Mesothelial cell of epicardium (in vitro differentiated cells): ENCODE data around the gene TSACC. TPM values are rescaled to one million over a fixed set of nuclear protein-coding genes. Genes with fewer than 3 reads are reported as not detected.

Experiments used
- DNase-seq, 2 experiments: peaks; one replicate each; pipeline ENCODE4 v3.0.0; 2021; ENCODE audit warnings: low spot score in 2 of 2; ENCODE audit not compliant: unreplicated experiment in 2 of 2
- H3K27ac Mint-ChIP-seq: 2 replicates; pipeline ENCODE4 v1.8.0; 2021; ENCODE audit warnings: mixed read lengths
- H3K27me3 Mint-ChIP-seq: 2 replicates; pipeline ENCODE4 v1.8.0; 2021; ENCODE audit warnings: low read depth, mixed read lengths
- H3K36me3 Mint-ChIP-seq: 2 replicates; pipeline ENCODE4 v1.8.0; 2021; ENCODE audit warnings: mixed read lengths
- H3K4me1 Mint-ChIP-seq: 2 replicates; pipeline ENCODE4 v1.8.0; 2021; ENCODE audit warnings: mixed read lengths
- H3K4me3 Mint-ChIP-seq: 2 replicates; pipeline ENCODE4 v1.8.0; 2021; ENCODE audit warnings: mild to moderate bottlenecking, moderate library complexity, mixed read lengths
- H3K9me3 Mint-ChIP-seq: 2 replicates; pipeline ENCODE4 v1.8.0; 2021; ENCODE audit warnings: mixed read lengths
- total RNA-seq: library from RNA; stranded (reverse); gene quantifications from 3 replicates; pipeline ENCODE4 v1.2.1, GENCODE V29; 2021
- TF ChIP-seq, protein P1 (sequence below): fragments of 200-600 bp; sonication (generic); IDR thresholded peaks from one replicate; pipeline ENCODE4 v1.5.0; 2021; ENCODE audit warnings: antibody characterized with exemption; ENCODE audit not compliant: unreplicated experiment

TSACC gene
- total RNA-seq, 1 donor from 2014 or later: not detected

DNA sequence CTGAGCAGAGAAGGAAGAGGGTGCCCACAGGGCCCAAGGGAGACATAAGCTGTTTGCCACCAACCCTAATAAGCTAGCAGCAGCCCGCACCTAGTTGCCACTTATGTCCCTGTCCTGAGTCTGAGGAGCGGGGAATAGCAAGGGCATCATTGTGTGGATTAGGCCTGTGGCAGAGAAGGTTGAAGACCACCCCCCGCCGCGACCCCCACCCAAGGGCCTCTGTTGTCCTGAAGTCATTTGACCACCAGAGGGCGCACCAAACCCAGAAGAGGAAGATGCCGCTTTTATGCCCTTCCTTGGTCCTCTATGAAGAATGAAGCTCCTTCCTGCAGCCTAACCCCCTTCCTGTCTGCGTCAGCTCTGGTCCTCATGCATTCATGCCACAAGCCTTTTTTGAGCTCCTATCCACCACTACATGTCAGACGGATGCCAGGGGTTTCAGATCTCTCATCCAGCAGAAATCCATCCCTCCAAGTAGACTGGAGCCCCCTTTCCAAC is 47.3 kb downstream of the TSACC start:
- H3K36me3 Mint-ChIP-seq: no peaks in the 10 kb centered on the region
- H3K27me3 Mint-ChIP-seq: peaks cover 49% of the 10 kb centered on the region
- peaks cover 5% of the 10 kb centered on the region for H3K4me1 Mint-ChIP-seq
- no peak overlapping the region for H3K27ac Mint-ChIP-seq
- TF ChIP-seq, protein P1, sequence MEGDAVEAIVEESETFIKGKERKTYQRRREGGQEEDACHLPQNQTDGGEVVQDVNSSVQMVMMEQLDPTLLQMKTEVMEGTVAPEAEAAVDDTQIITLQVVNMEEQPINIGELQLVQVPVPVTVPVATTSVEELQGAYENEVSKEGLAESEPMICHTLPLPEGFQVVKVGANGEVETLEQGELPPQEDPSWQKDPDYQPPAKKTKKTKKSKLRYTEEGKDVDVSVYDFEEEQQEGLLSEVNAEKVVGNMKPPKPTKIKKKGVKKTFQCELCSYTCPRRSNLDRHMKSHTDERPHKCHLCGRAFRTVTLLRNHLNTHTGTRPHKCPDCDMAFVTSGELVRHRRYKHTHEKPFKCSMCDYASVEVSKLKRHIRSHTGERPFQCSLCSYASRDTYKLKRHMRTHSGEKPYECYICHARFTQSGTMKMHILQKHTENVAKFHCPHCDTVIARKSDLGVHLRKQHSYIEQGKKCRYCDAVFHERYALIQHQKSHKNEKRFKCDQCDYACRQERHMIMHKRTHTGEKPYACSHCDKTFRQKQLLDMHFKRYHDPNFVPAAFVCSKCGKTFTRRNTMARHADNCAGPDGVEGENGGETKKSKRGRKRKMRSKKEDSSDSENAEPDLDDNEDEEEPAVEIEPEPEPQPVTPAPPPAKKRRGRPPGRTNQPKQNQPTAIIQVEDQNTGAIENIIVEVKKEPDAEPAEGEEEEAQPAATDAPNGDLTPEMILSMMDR: peak; percentile 93
- H3K4me3 Mint-ChIP-seq: no peak overlapping the region
- no peaks in the 10 kb centered on the region for H3K9me3 Mint-ChIP-seq
- DNase-seq: peak in 1 of 2 experiments; percentile 85

DNA sequence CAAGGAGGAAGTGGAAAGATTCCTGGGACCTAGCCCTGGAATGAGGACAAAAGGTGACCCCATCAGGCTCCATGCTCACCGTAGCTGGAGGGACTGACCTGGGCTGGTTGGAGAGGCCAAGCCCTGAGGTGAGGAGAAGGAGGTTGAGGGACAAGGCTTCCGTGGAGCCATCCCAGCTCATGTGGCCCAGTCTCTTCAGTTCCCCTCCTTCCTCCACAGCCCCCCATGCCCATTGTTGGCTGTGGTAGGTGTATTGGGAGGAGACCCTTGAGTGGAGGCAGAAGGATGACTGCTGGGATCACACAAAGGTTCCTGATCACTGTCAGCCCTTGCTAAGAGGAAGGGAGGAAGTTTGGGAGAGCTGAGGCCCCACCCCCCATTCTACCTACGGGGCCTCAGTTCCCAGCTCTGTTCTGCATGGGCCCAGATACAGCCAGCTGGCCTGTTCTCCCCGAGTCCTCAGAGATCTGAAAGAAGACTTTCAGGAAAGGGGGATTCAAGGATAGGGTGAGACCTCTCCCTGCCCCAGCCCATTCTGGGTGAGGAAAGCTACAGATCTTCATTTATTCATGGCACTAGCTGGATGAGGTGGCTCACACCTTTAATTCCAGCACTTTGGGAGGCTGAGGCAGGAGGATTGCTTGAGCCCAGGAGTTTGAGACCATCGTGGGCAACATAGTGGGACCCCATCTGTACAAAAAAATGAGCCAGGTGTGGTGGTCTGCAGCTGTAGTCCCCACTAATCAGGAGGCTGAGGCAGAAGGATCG is 48.0 kb downstream of the TSACC start:
- Mint-ChIP-seq H3K36me3 (no peaks in the 10 kb centered on the region), H3K9me3 (no peaks in the 10 kb centered on the region), H3K4me3 (no peak overlapping the region), H3K27ac (no peak overlapping the region), H3K4me1 (peaks cover 6% of the 10 kb centered on the region), H3K27me3 (peaks cover 51% of the 10 kb centered on the region)
- DNase-seq: no peak
- TF ChIP-seq, protein P1: no peak

DNA sequence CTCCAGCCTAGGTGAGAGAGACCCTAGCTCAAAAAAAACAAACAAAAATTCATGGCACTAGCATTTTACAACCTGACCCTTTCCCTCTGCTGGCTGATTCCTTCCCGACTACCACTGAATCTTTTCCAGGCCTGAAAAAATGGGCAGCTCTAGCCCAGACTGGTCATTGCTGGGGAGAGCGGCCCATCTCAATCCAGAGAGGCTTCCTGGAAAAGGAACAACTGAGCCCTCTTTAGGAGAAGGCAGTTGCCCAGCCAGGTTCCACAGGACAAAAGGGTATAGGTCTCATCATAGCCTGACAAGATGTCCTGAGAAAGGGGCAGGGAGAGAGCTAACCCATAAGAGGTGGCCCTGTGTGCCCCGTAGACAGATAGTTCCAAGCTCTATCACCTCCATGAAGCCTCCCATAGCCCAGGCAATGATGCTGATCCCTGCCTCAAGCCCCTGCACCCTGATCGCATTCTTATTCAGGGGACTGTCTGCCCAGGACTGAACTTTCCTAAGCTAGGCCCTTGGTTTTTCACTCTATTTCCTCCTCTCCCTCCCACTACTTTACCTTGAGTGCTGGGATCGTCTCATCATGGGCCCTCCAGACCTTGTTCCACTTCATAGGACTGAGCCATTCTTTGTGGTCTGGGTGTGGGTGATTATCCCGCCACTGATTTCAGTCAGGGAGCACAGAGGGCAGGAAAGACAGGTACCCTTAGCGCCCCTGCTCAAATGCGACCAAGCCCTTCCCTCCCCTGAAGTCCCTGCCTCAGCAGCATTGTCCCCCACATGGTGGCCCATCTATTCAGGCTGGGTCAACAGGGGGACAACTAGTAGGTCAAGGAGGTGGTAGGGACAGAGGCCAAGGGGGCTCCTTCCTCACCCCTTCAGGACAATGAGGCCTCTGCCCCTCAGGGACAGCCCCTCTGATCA is 48.9 kb downstream of the TSACC start:
- Mint-ChIP-seq H3K4me1 (peaks cover 8% of the 10 kb centered on the region), H3K36me3 (no peaks in the 10 kb centered on the region), H3K27me3 (peaks cover 51% of the 10 kb centered on the region), H3K9me3 (no peaks in the 10 kb centered on the region), H3K27ac (no peak overlapping the region), H3K4me3 (no peak overlapping the region)
- TF ChIP-seq, protein P1: no peak
- no peak for DNase-seq

DNA sequence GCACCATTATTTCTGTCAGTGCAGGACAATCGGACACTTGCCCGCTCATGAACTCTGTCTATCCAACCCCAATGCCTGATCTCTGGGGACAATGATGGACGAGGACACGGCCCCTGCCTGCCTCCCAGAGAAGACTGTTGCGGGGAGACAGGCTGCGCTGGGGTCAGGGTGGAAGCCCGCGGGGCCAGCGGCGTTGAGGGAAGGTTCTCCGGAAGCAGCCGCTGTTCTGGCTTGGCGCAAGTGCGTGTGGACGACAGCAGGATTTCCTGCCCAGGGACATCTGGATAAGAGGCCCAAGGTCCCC is 49.5 kb downstream of the TSACC start:
- Mint-ChIP-seq H3K36me3 (no peaks in the 10 kb centered on the region), H3K27me3 (peaks cover 51% of the 10 kb centered on the region), H3K27ac (no peak overlapping the region), H3K9me3 (no peaks in the 10 kb centered on the region), H3K4me1 (peaks cover 10% of the 10 kb centered on the region), H3K4me3 (peak overlapping the region; percentile 43)
- no peak for DNase-seq
- TF ChIP-seq, protein P1: no peak

DNA sequence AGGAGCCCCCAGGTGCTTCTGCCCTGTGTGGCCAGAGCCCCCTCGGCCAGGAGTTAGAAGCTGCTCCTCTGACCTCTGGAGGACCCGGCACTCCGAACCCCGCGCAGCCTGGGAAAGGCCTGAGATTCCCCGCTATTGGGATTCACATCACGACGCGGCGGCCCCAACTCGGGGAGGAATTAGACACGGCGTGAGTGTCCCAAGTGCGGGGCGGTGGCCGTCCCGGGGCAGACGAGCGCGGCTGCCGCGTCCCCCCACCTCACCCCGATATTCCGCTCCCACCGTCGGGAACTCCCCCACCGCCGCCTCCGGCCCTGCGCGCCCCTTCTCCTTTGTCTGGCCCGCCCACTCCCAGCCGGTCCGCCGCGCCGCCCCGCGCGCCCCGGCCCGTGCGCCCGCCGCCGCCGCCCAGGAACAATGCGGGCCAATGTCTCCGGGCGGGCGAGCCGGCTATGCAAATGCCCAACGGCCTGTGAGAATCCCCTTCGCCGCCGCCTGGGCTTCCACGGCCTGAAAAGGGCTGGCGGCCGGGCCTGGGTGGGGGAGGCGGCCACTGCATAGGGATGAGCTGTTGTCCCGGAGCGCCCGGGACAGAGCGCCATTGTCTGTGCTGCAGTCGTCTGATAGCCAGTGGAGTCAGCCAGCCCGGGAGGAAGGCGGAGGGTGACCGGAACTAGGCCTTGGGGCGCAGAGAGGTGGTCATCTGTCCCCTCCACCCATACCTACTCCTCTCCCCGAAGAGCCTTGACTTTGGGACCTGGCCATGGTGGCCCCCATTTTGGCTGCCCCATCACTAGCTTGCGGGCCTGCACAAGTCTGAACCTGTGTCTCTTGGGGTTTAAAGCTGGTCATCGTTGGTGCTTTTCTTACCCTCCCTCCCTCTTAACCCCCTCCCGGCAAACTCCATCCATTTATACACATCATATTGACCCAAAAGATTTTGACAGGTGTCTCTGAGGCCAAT is 50.1 kb downstream of the TSACC start:
- H3K27ac Mint-ChIP-seq: no peak overlapping the region
- TF ChIP-seq, protein P1: no peak
- peak overlapping the region; percentile 46 for H3K4me3 Mint-ChIP-seq
- peaks cover 10% of the 10 kb centered on the region for H3K4me1 Mint-ChIP-seq
- no peaks in the 10 kb centered on the region for H3K36me3 Mint-ChIP-seq
- peak in 1 of 2 experiments; percentile 45 for DNase-seq
- H3K27me3 Mint-ChIP-seq: peaks cover 51% of the 10 kb centered on the region
- no peaks in the 10 kb centered on the region for H3K9me3 Mint-ChIP-seq
